Stimulated activated memory B cell treated with anti-CD40 and anti-IgM and Interleukin-4, amounts not matched to agents 10 μg/mL and 1 μg/mL and 100 μg/mL, for 72 hours (primary cell): ENCODE results near the gene ALDH8A1.
A peak's percentile ranks its signal among the peaks of the same experiment; 100 is the strongest.

Experiments used
- ATAC-seq: fragments of 150-1000 bp; cut with Tn5 transposase; 2 replicates; pipeline ENCODE4 v1.10.0; 2021
- H3K27ac Mint-ChIP-seq: one replicate; pipeline ENCODE4 v1.8.0; 2022; ENCODE audit warnings: mild to moderate bottlenecking, mixed read lengths
- H3K27me3 Mint-ChIP-seq: one replicate; pipeline ENCODE4 v1.8.0; 2022; ENCODE audit warnings: mixed read lengths
- H3K36me3 Mint-ChIP-seq: one replicate; pipeline ENCODE4 v1.8.0; 2022; ENCODE audit warnings: mixed read lengths
- H3K4me1 Mint-ChIP-seq: one replicate; pipeline ENCODE4 v1.8.0; 2022; ENCODE audit warnings: mixed read lengths
- H3K4me3 Mint-ChIP-seq: one replicate; pipeline ENCODE4 v1.8.0; 2022; ENCODE audit warnings: mild to moderate bottlenecking, moderate library complexity, mixed read lengths
- H3K9me3 Mint-ChIP-seq: one replicate; pipeline ENCODE4 v1.8.0; 2022; ENCODE audit warnings: mixed read lengths

ALDH8A1 gene

GRCh38 chr6:134961366-134961765 lies 11.5 kb upstream of the ALDH8A1 start:
- H3K9me3 Mint-ChIP-seq, result peaks cover 9% of the 10 kb centered on the region
- H3K4me3 Mint-ChIP-seq, result no peak overlapping the region
- no peak overlapping the region for H3K27ac Mint-ChIP-seq
- ATAC-seq, result no peak
- peaks cover 61% of the 10 kb centered on the region for H3K36me3 Mint-ChIP-seq
- H3K27me3 Mint-ChIP-seq, result no peaks in the 10 kb centered on the region
- no peaks in the 10 kb centered on the region for H3K4me1 Mint-ChIP-seq

- no peaks in the 10 kb centered on the region for H3K27me3 Mint-ChIP-seq
- no peak overlapping the region for H3K27ac Mint-ChIP-seq
- H3K36me3 Mint-ChIP-seq, result peaks cover 51% of the 10 kb centered on the region
- ATAC-seq, result no peak
- H3K9me3 Mint-ChIP-seq, result peaks cover 9% of the 10 kb centered on the region
- no peaks in the 10 kb centered on the region for H3K4me1 Mint-ChIP-seq
- H3K4me3 Mint-ChIP-seq, result no peak overlapping the region
These were observed 9.7 kb upstream of the ALDH8A1 start for GRCh38 chr6:134959603-134960002.

GRCh38 chr6:134956676-134957075 lies 6.8 kb upstream of the ALDH8A1 start:
- no peak for ATAC-seq
- H3K4me1 Mint-ChIP-seq, result no peaks in the 10 kb centered on the region
- H3K36me3 Mint-ChIP-seq, result peaks cover 24% of the 10 kb centered on the region
- no peak overlapping the region for H3K4me3 Mint-ChIP-seq
- peaks cover 6% of the 10 kb centered on the region for H3K9me3 Mint-ChIP-seq
- no peak overlapping the region for H3K27ac Mint-ChIP-seq
- no peaks in the 10 kb centered on the region for H3K27me3 Mint-ChIP-seq

- peaks cover 18% of the 10 kb centered on the region for H3K36me3 Mint-ChIP-seq
- ATAC-seq, result no peak
- H3K4me1 Mint-ChIP-seq, result no peaks in the 10 kb centered on the region
- H3K27me3 Mint-ChIP-seq, result no peaks in the 10 kb centered on the region
- peaks cover 2% of the 10 kb centered on the region for H3K9me3 Mint-ChIP-seq
- H3K4me3 Mint-ChIP-seq, result no peak overlapping the region
- no peak overlapping the region for H3K27ac Mint-ChIP-seq
These were observed 6.1 kb upstream of the ALDH8A1 start for GRCh38 chr6:134956032-134956431.

- H3K4me1 Mint-ChIP-seq, result no peaks in the 10 kb centered on the region
- peaks cover 5% of the 10 kb centered on the region for H3K36me3 Mint-ChIP-seq
- no peak overlapping the region for H3K27ac Mint-ChIP-seq
- H3K4me3 Mint-ChIP-seq, result no peak overlapping the region
- H3K9me3 Mint-ChIP-seq, result no peaks in the 10 kb centered on the region
- no peaks in the 10 kb centered on the region for H3K27me3 Mint-ChIP-seq
- no peak for ATAC-seq
These were observed 4.5 kb upstream of the ALDH8A1 start for GRCh38 chr6:134954272-134955000.

- Mint-ChIP-seq H3K4me1 (no peaks in the 10 kb centered on the region), H3K9me3 (no peaks in the 10 kb centered on the region), H3K36me3 (no peaks in the 10 kb centered on the region), H3K4me3 (no peak overlapping the region), H3K27ac (no peak overlapping the region), H3K27me3 (no peaks in the 10 kb centered on the region)
- ATAC-seq, result no peak
These were observed 1.8 kb upstream of the ALDH8A1 start for GRCh38 chr6:134951494-134952263.

- no peaks in the 10 kb centered on the region for H3K36me3 Mint-ChIP-seq
- H3K9me3 Mint-ChIP-seq, result no peaks in the 10 kb centered on the region
These were observed 581 bp upstream of the ALDH8A1 start for GRCh38 chr6:134950482-134950881.

GRCh38 chr6:134948691-134949090 lies 1.2 kb downstream of the ALDH8A1 start:
- Mint-ChIP-seq H3K4me1 (no peaks in the 10 kb centered on the region), H3K4me3 (no peak overlapping the region), H3K9me3 (no peaks in the 10 kb centered on the region), H3K27me3 (peaks cover 6% of the 10 kb centered on the region), H3K27ac (no peak overlapping the region), H3K36me3 (no peaks in the 10 kb centered on the region)
- ATAC-seq, result no peak

More at GRCh38 chr6:134950482-134950881, 581 bp upstream of the ALDH8A1 start:
- Mint-ChIP-seq H3K4me1 (no peaks in the 10 kb centered on the region), H3K27me3 (peaks cover 4% of the 10 kb centered on the region), H3K4me3 (no peak overlapping the region), H3K27ac (no peak overlapping the region)
- ATAC-seq, result no peak

- no peaks in the 10 kb centered on the region for H3K9me3 Mint-ChIP-seq
- no peaks in the 10 kb centered on the region for H3K4me1 Mint-ChIP-seq
- H3K27ac Mint-ChIP-seq, result no peak overlapping the region
- no peak overlapping the region for H3K4me3 Mint-ChIP-seq
- no peaks in the 10 kb centered on the region for H3K36me3 Mint-ChIP-seq
- H3K27me3 Mint-ChIP-seq, result peaks cover 6% of the 10 kb centered on the region
- no peak for ATAC-seq
These were observed 1.8 kb downstream of the ALDH8A1 start for GRCh38 chr6:134948142-134948541.

GRCh38 chr6:134945045-134945444 lies 4.9 kb downstream of the ALDH8A1 start:
- no peak for ATAC-seq
- H3K4me3 Mint-ChIP-seq, result no peak overlapping the region
- no peaks in the 10 kb centered on the region for H3K9me3 Mint-ChIP-seq
- peaks cover 6% of the 10 kb centered on the region for H3K27me3 Mint-ChIP-seq
- H3K27ac Mint-ChIP-seq, result no peak overlapping the region
- H3K4me1 Mint-ChIP-seq, result no peaks in the 10 kb centered on the region
- no peaks in the 10 kb centered on the region for H3K36me3 Mint-ChIP-seq

GRCh38 chr6:134943522-134944111 lies 6.3 kb downstream of the ALDH8A1 start:
- ATAC-seq, result no peak
- Mint-ChIP-seq H3K4me3 (no peak overlapping the region), H3K4me1 (peaks cover 7% of the 10 kb centered on the region), H3K27ac (no peak overlapping the region), H3K36me3 (no peaks in the 10 kb centered on the region), H3K9me3 (no peaks in the 10 kb centered on the region), H3K27me3 (peaks cover 6% of the 10 kb centered on the region)

GRCh38 chr6:134938896-134939295 lies 11.0 kb downstream of the ALDH8A1 start:
- ATAC-seq, result peak; percentile 70
- no peak overlapping the region for H3K4me3 Mint-ChIP-seq
- H3K27ac Mint-ChIP-seq, result no peak overlapping the region
- H3K36me3 Mint-ChIP-seq, result no peaks in the 10 kb centered on the region
- peaks cover 7% of the 10 kb centered on the region for H3K4me1 Mint-ChIP-seq
- no peaks in the 10 kb centered on the region for H3K27me3 Mint-ChIP-seq
- no peaks in the 10 kb centered on the region for H3K9me3 Mint-ChIP-seq

- no peaks in the 10 kb centered on the region for H3K9me3 Mint-ChIP-seq
- no peaks in the 10 kb centered on the region for H3K36me3 Mint-ChIP-seq
- no peak overlapping the region for H3K4me3 Mint-ChIP-seq
- ATAC-seq, result no peak
- H3K27me3 Mint-ChIP-seq, result no peaks in the 10 kb centered on the region
- H3K27ac Mint-ChIP-seq, result no peak overlapping the region
- peaks cover 7% of the 10 kb centered on the region for H3K4me1 Mint-ChIP-seq
These were observed 12.5 kb downstream of the ALDH8A1 start for GRCh38 chr6:134937426-134937825.

- no peaks in the 10 kb centered on the region for H3K9me3 Mint-ChIP-seq
- ATAC-seq, result no peak
- H3K4me1 Mint-ChIP-seq, result peaks cover 7% of the 10 kb centered on the region
- no peak overlapping the region for H3K4me3 Mint-ChIP-seq
- H3K27ac Mint-ChIP-seq, result no peak overlapping the region
- no peaks in the 10 kb centered on the region for H3K36me3 Mint-ChIP-seq
- no peaks in the 10 kb centered on the region for H3K27me3 Mint-ChIP-seq
These were observed 13.0 kb downstream of the ALDH8A1 start for GRCh38 chr6:134936931-134937330.

- H3K4me3 Mint-ChIP-seq, result no peak overlapping the region
- H3K4me1 Mint-ChIP-seq, result peaks cover 7% of the 10 kb centered on the region
- no peaks in the 10 kb centered on the region for H3K27me3 Mint-ChIP-seq
- no peak for ATAC-seq
- H3K36me3 Mint-ChIP-seq, result no peaks in the 10 kb centered on the region
- H3K27ac Mint-ChIP-seq, result no peak overlapping the region
- H3K9me3 Mint-ChIP-seq, result no peaks in the 10 kb centered on the region
These were observed 13.4 kb downstream of the ALDH8A1 start for GRCh38 chr6:134936476-134936875.
